B cell (primary cell): ENCODE results near the gene BBX. TPM values are rescaled to one million over a fixed set of nuclear protein-coding genes. Genes with fewer than 3 reads are reported as not detected.
A peak's percentile ranks its signal among the peaks of the same experiment; 100 is the strongest.

Experiments used
- ATAC-seq: fragments of 200-7000 bp; cut with Tn5 transposase; one replicate; pipeline ENCODE4 v1.10.0; 2021; ENCODE audit warnings: low read depth, mild to moderate bottlenecking, moderate number of reproducible peaks, moderate library complexity
- CTCF ChIA-PET: fragments of 350-600 bp; sonication (Branson Sonifier 250); formaldehyde crosslinking; loops from one replicate; lab custom pipeline; 2021; ENCODE audit warnings: antibody characterized with exemption, inconsistent platforms; lab: Charles Lee
- POLR2A ChIA-PET: fragments of 350-600 bp; sonication (Branson Sonifier 250); formaldehyde crosslinking; loops from one replicate; lab custom pipeline; 2021; ENCODE audit warnings: antibody characterized with exemption; lab: Charles Lee
- DNase-seq: peaks from one replicate; pipeline ENCODE4 v3.0.0; 2013
- H2AFZ ChIP-seq: 2 replicates; pipeline ENCODE4 v1.6.1; 2012; ENCODE audit warnings: mild to moderate bottlenecking, low read depth, low read length; ENCODE audit not compliant: insufficient read depth, poor library complexity, severe bottlenecking
- H3K27ac ChIP-seq, 2 donors: 1 replicate in 1 of 2; 2 replicates in 1 of 2; pipeline ENCODE4 v1.5.1; 2012 to 2013; ENCODE audit warnings: low read length in 2 of 2, mild to moderate bottlenecking in 2 of 2, moderate library complexity in 1 of 2
- H3K27me3 ChIP-seq, 4 experiments: fragments of 200-600 bp in 1 of 4; sonication (generic) in 1 of 4; replicated peaks in 1 of 4; 1 replicate in 2 of 4; 2 replicates in 2 of 4; pipeline versions ENCODE4 v1.6.1 to v1.7.0; 2013 to 2016; ENCODE audit warnings: low read length in 3 of 4, mild to moderate bottlenecking in 2 of 4, mixed read lengths in 1 of 4, moderate library complexity in 1 of 4; ENCODE audit not compliant: insufficient read depth in 4 of 4, control insufficient read depth in 3 of 4; ENCODE audit errors: control extremely low read depth in 1 of 4
- H3K36me3 ChIP-seq, 2 experiments: replicated peaks in 1 of 2; 1 replicate in 1 of 2; 2 replicates in 1 of 2; pipeline versions ENCODE4 v1.6.1 to v1.7.1; 2013; ENCODE audit warnings: low read length in 1 of 2; ENCODE audit not compliant: insufficient read depth in 2 of 2, control insufficient read depth in 1 of 2; ENCODE audit errors: control extremely low read depth in 1 of 2, extremely low read depth in 1 of 2
- H3K4me1 ChIP-seq, 2 donors: fragments of 200-600 bp in 1 of 2; sonication (generic) in 1 of 2; 1 replicate in 1 of 2; 2 replicates in 1 of 2; pipeline versions ENCODE4 v1.5.1 to v1.6.1; 2013 to 2017; ENCODE audit warnings: low read length in 2 of 2; ENCODE audit not compliant: control insufficient read depth in 2 of 2, insufficient read depth in 2 of 2
- H3K4me2 ChIP-seq: replicated peaks from 2 replicates; pipeline ENCODE3; 2012; ENCODE audit warnings: mild to moderate bottlenecking, low read depth, low read length; ENCODE audit not compliant: poor library complexity, severe bottlenecking
- H3K4me3 ChIP-seq, 5 experiments: fragments of 200-600 bp in 1 of 5; sonication (generic) in 1 of 5; 1 replicate in 3 of 5; 2 replicates in 2 of 5; pipeline versions ENCODE4 v1.5.1 to v1.7.0; 2011 to 2016; ENCODE audit warnings: low read length in 4 of 5, mild to moderate bottlenecking in 4 of 5, low read depth in 2 of 5, control low read depth in 1 of 5, moderate library complexity in 1 of 5; ENCODE audit not compliant: insufficient read depth in 1 of 5; ENCODE audit errors: control extremely low read depth in 1 of 5, extremely low read depth in 1 of 5
- H3K79me2 ChIP-seq: fragments of 200-600 bp; sonication (generic); one replicate; pipeline ENCODE4 v1.6.0; 2016; ENCODE audit warnings: low read length; ENCODE audit not compliant: control insufficient read depth, insufficient read depth
- H3K9ac ChIP-seq: fragments of 200-600 bp; sonication (generic); 2 replicates; pipeline ENCODE4 v1.6.1; 2017; ENCODE audit warnings: mild to moderate bottlenecking, low read length, moderate library complexity
- H3K9me3 ChIP-seq, 3 donors: one replicate each; pipeline versions ENCODE4 v1.6.1 to v1.7.1; 2013; ENCODE audit warnings: low read length in 2 of 3; ENCODE audit not compliant: control insufficient read depth in 2 of 3, insufficient read depth in 1 of 3; ENCODE audit errors: control extremely low read depth in 1 of 3
- H4K20me1 ChIP-seq: 2 replicates; pipeline ENCODE4 v1.6.0; 2012; ENCODE audit warnings: mild to moderate bottlenecking, low read length; ENCODE audit not compliant: insufficient read depth, control insufficient read depth, poor library complexity, severe bottlenecking
- H3K27ac Mint-ChIP-seq: one replicate; pipeline ENCODE4 v1.8.0; 2021; ENCODE audit warnings: mixed read lengths
- H3K27me3 Mint-ChIP-seq: one replicate; pipeline ENCODE4 v1.8.0; 2021; ENCODE audit warnings: mixed read lengths
- H3K4me1 Mint-ChIP-seq: one replicate; pipeline ENCODE4 v1.8.0; 2021; ENCODE audit warnings: mixed read lengths
- H3K4me3 Mint-ChIP-seq: one replicate; pipeline ENCODE4 v1.8.0; 2021; ENCODE audit warnings: mixed read lengths
- H3K9me3 Mint-ChIP-seq: one replicate; pipeline ENCODE4 v1.8.0; 2022; ENCODE audit warnings: mixed read lengths; ENCODE audit not compliant: insufficient read depth
- EZH2 ChIP-seq: IDR thresholded peaks from 2 replicates; pipeline ENCODE4 v1.6.1; 2012; ENCODE audit warnings: borderline replicate concordance, low read depth, mild to moderate bottlenecking, moderate library complexity, low read length; ENCODE audit not compliant: insufficient read depth, poor library complexity, severe bottlenecking
- WGBS: methylation state at CpG from one replicate; pipeline ENCODE4 v1.1.5; 2013; ENCODE audit warnings: missing lambda C conversion rate; ENCODE audit not compliant: insufficient coverage; 5-methylcytosine and 5-hydroxymethylcytosine counted together
- intact Hi-C: fragments of 100-400 bp; cut with micrococcal nuclease; formaldehyde crosslinking; loops from one replicate; pipeline ENCODE4 v1.10.0; 2022
- polyA plus RNA-seq: library from polyadenylated mRNA; depleted of rRNA; stranded (reverse); fragments of >200 nt; gene quantifications from 2 replicates; pipeline ENCODE4 v1.2.3, GENCODE V29; 2012
- total RNA-seq, 2 donors: library from RNA; stranded (reverse); fragments of 120-200 nt in 1 of 2; gene quantifications; 1 replicate in 1 of 2; 2 replicates in 1 of 2; pipeline versions ENCODE4 v1.2.3 to v1.2.4, GENCODE V29; 2013 to 2022
- TF ChIP-seq, protein P1 (sequence below): fragments of 200-600 bp; IDR thresholded peaks from one replicate; pipeline ENCODE4 v1.8.0; 2022; ENCODE audit warnings: antibody characterized with exemption, mild to moderate bottlenecking

Gene BBX
- total and polyA plus RNA-seq, 2 donors (not counting 1 experiment from before 2014, with no cell fraction given), result 27.8 to 133 TPM

DNA sequence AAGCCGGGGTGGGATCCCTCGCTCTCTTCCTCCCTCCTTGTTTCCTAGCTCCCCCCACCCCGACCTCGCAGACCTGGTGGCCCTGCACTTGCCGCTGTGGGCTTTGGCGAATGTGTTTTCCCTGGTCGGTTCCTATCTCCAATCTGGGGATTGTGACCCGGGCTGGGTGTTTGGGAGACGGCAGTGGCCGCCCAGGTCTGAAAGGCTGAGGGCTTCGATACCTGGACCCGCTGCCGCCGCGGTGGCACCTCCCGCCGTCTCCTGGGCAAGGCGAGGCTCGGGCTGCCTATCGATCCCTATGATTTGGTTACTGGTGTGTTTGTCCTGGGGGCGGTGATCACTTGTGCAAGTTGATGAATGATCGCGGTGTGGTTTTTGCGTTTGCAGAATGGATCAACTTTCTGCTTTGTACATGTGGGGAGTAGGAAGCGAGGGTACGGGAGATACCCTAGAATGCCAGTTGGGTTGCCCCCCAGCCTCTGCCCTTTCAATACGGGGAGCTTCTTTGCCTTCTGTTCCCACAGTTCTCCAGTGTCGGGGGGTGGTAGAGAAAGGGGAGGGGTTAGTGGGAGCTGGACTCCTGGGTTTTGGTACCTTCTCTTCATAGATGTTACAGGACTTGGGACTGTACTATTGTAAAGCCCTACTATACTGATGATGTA, 3.0 kb downstream of the BBX start:
- H3K27me3 ChIP-seq, result no peaks in the 10 kb centered on the region
- DNase-seq, result no peak
- H3K4me3 ChIP-seq, result peak overlapping the region; percentile 74 to 94 (median 91)
- Mint-ChIP-seq H3K4me3 (peak overlapping the region; percentile 94), H3K27me3 (no peaks in the 10 kb centered on the region), H3K9me3 (no peaks in the 10 kb centered on the region), H3K27ac (peak overlapping the region; percentile 90), H3K4me1 (peaks cover 51% of the 10 kb centered on the region)
- H3K27ac ChIP-seq, result peak overlapping the region in 1 of 2 donors; percentile 58
- H2AFZ ChIP-seq, result peak overlapping the region; percentile 92
- ChIA-PET CTCF (interaction anchor here (1.4 kb wide), 1 partner anchor 12 kb away, joined by 4 read pairs; no protein-coding TSS in a partner anchor), POLR2A (interaction anchor here (0.8 kb wide), 1 partner anchor 95 kb away, joined by 3 read pairs; no protein-coding TSS in a partner anchor)
- H3K36me3 ChIP-seq, result peaks cover 1 to 7% of the 10 kb centered on the region in 2 experiments
- no peak for ATAC-seq
- peaks cover 13% of the 10 kb centered on the region for H4K20me1 ChIP-seq
- H3K9me3 ChIP-seq, result no peaks in the 10 kb centered on the region
- peak overlapping the region; percentile 86 for H3K9ac ChIP-seq
- peaks cover 24 to 33% of the 10 kb centered on the region in 2 donors for H3K4me1 ChIP-seq
- WGBS, result under 1% methylated on average over 24 of the region's 28 CpGs
- peak overlapping the region; percentile 95 for H3K4me2 ChIP-seq
- H3K79me2 ChIP-seq, result peaks cover 72% of the 10 kb centered on the region
- no peak for TF ChIP-seq EZH2
- TF ChIP-seq, protein P1, sequence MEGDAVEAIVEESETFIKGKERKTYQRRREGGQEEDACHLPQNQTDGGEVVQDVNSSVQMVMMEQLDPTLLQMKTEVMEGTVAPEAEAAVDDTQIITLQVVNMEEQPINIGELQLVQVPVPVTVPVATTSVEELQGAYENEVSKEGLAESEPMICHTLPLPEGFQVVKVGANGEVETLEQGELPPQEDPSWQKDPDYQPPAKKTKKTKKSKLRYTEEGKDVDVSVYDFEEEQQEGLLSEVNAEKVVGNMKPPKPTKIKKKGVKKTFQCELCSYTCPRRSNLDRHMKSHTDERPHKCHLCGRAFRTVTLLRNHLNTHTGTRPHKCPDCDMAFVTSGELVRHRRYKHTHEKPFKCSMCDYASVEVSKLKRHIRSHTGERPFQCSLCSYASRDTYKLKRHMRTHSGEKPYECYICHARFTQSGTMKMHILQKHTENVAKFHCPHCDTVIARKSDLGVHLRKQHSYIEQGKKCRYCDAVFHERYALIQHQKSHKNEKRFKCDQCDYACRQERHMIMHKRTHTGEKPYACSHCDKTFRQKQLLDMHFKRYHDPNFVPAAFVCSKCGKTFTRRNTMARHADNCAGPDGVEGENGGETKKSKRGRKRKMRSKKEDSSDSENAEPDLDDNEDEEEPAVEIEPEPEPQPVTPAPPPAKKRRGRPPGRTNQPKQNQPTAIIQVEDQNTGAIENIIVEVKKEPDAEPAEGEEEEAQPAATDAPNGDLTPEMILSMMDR, result no peak
- intact Hi-C loops, result loop anchor here (10.0 kb wide), 1 partner anchor 699 kb away; the partner anchor contains the start of gene IFT57

DNA sequence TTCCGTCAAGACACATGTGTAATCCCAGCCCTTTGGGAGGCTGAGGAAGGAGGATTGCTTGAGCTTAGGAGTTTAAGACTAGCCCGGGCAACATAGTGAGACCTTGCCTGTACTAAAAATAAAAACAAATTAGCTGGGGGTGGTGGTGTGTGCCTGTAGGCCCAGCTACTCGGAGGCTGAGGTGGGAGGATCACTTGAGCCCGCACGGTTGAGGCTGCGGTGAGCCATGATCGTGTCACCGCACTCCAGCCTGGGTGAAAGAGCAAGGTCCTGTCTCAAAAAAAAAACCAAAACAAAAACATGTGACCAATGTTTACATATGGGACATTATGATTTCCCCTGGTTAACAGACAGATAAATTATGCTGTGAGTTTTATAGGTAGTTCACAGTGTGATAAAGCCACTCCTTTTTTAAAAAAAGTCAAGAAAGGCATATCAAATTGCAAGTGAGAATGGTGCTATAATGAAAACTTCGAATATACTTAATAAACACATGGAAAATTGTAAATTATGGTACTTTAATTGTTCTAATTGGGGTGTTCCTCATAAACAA, 9.2 kb downstream of the BBX start:
- no peak overlapping the region for H3K27ac Mint-ChIP-seq
- H3K79me2 ChIP-seq, result peaks cover 84% of the 10 kb centered on the region
- no peak overlapping the region for H3K4me3 Mint-ChIP-seq
- intact Hi-C loops, result no loop called here
- POLR2A ChIA-PET, result interaction anchor here (0.7 kb wide), 1 partner anchor 364 kb away, joined by 5 read pairs; no protein-coding TSS in a partner anchor
- H3K4me1 Mint-ChIP-seq, result peaks cover 29% of the 10 kb centered on the region
- H3K27ac ChIP-seq, result no peak overlapping the region
- no peak overlapping the region for H3K4me2 ChIP-seq
- CTCF ChIA-PET, result interaction anchor here (1.5 kb wide), 1 partner anchor 260 kb away, joined by 4 read pairs; no protein-coding TSS in a partner anchor
- ATAC-seq (no peak), DNase-seq (no peak)
- no peaks in the 10 kb centered on the region for H3K27me3 Mint-ChIP-seq
- no CpG with 5 or more reads among the region's 9 CpGs for WGBS
- no peaks in the 10 kb centered on the region for H3K9me3 ChIP-seq
- TF ChIP-seq, protein P1, result no peak
- TF ChIP-seq EZH2, result no peak
- H3K27me3 ChIP-seq, result no peaks in the 10 kb centered on the region
- no peak overlapping the region for H2AFZ ChIP-seq
- H3K4me3 ChIP-seq, result no peak overlapping the region
- no peak overlapping the region for H3K9ac ChIP-seq
- H3K9me3 Mint-ChIP-seq, result no peaks in the 10 kb centered on the region
- peaks cover 30% of the 10 kb centered on the region for H4K20me1 ChIP-seq
- H3K36me3 ChIP-seq, result peaks cover 5 to 12% of the 10 kb centered on the region in 2 experiments
- peaks cover 0 to 6% of the 10 kb centered on the region in 2 donors for H3K4me1 ChIP-seq
